Activated CD8-positive, alpha-beta memory T cell treated with anti-CD3 and anti-CD28 coated beads, Interleukin-2, amount 50 U/mL, for 48 hours (primary cell): ENCODE data around the gene DNAJC6.

Experiments
- DNase-seq: peaks from one replicate; pipeline ENCODE4 v3.0.0-alpha.2; 2020

DNAJC6 gene

DNA sequence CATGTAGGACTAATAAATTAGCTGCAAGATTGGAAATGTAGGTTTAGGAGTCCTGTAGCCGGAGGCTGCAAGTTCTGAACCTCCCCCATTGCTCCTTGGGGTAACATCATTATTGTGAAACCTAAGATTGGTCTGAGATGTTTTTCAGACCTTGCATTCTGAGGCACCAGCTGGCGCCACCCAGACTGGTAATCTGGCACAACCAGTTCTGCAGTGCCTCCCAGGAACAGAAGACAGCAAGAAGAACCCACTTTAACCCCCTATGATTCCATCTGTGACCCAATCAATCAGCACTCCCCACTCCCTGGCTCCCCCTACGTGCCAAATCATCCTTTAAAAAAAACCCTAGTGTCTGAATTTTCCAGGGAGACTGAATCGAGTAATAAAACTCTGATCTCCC is 11.6 kb upstream of the DNAJC6 start:
- DNase-seq = no peak

DNA sequence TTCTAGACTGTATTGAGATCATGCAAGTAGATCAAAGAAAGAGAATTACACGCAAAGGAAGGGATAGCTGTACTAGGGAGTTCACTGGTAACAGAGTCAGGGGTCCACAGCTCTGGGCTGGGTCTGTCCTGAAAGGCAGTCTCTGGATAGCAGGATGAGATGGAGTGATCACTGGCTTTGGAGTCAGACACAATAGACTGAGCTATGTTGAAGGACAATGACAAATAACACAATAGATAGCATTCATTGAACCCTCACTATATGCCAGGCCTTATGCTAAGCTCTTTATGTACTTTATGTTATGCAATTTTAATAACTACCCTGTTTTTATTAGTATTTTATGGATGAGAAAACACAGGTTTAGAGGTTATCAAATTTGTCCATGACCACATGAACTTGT is 10.0 kb upstream of the DNAJC6 start:
- DNase-seq = no peak

DNA sequence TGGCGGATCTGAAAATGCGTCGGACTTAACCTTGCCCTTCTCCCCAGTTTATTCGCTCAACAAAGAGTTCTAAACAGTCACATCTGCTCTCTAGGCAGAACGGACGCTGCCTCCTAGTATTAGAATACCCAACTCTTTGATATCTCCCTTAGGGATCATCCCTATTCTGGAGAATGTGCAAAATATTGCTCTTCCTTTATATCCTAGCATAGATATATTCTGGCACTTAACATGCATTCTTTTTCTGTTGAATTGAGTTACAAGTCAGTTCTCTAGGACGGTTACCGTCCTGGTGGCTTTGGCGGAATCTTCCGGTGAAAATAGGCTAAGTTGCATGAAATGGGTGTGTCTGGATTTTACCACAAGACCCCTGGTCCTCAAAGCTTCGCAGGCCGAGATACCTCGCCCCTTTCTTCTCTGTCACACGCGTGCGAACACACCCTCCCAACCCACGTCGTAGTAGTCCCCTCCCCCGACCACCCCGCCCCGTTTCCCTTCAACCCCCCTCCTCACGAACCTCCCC is 501 bp upstream of the DNAJC6 start:
- no peak for DNase-seq

DNA sequence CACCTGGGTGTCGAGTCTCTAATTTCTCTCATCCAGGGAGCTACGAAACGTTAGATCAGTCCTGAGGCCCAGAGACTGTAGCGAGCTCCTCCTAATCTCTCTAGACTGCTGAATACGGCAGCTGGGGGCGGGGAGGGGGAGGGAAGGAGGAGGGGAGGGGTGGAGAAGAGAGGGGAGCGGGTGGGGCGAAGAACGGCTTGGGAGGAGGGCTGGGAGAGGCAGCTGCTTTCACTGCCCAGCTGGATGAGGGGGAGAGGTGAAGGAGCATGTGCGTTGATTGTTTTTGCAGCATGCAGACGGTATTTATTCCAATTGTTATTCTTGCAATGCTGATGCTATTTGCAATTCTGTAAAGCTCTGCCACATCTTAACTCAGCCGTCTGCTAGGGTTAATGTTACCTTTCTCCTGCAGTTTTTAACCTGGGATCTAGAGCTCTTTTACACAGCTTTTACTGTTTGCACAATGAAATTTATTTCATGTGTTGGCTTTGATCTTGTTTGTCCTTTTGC is 790 bp downstream of the DNAJC6 start:
- DNase-seq = no peak

DNA sequence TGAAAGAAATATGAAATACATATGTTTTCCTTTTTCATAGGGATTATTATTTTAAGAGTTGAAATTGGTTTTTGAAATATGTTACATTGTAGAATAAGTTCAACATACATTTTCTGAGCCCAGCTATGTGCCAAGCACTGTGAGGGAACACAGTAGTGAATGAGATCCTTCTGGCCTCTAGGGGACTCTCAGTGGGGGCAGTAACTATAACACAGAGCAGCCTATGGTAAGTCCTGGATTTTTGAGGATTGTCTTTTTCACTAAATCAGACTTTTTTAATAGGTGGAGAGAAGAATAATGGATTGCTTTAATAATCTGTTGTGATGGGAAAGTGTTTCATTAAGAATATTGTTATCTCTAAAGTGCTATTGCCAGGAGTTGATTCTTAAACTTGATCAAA is 2.4 kb downstream of the DNAJC6 start:
- no peak for DNase-seq

DNA sequence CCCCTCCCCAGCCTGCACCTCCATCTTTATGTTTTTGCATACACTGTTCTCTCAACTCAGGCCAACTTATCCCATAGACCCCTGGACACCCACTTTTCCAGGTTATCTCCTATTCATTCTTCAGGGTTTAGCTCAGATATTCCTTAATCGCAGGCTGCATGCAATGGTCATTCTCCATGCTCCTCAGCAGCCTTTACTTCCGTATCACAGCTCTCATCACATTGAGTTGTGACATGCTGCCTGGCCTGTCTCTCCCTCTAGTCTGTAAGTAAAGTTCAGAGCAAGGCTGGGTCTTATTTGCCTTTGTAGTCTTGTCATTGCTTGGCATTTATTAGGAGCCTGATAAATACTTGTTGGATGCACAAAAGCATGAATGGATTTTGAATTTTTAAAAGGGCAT is 6.9 kb downstream of the DNAJC6 start:
- no peak for DNase-seq

DNA sequence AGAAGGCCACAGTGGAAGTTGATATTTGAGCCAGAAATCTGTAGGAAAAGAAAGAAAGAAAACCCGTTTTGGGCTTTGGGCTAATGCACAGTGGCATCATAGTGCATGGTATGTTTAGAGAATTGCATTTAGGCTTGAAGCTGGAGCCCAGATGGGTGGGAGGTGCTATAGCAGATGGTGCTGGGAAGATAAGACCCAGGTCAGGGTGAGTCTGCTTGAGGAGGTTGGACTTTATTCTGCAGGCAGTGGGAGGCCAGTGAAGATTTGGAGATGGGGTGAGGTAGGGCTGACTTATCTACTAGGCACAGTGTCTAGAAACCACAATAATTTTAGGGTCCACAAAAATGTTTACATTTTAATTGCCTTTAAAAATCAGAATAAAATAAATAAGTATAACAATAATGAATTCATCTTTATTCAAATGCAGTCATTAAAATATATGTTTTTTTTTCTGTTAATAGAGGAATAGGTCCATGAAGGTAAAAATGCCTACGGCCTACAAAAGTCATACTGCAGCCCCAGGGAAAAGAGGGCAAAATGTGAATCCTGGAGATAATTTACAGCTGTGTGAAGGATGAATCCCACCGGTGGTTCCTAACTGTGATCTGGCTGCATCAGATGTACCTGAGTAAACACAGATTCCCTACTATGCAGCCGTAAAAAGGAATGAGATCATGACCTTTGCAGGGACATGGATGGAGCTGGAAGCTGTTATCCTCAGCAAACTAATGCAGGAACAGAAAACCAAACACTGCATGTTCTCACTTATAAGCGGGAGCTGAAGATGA is 8.7 kb downstream of the DNAJC6 start:
- DNase-seq = no peak

DNA sequence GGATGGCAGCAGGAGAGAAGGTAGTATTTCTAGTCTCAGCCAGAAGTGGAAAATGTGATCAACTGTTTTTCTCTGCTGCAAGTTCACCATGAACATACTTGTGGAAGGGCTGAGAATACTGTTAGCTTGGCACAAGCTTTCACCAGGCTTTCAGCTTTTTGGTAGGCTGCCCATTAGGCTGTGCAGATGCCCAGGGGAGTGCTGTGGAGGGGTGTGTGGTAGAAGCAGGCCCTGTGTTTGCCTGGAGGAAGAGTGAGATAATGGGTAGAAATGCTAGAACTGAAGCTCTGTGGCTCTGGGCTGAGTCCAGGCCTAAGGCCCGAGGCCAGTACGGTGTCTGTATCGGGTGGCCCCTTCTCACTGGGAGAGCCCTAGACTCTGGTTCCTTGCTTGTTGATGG is 9.8 kb downstream of the DNAJC6 start:
- DNase-seq = no peak

DNA sequence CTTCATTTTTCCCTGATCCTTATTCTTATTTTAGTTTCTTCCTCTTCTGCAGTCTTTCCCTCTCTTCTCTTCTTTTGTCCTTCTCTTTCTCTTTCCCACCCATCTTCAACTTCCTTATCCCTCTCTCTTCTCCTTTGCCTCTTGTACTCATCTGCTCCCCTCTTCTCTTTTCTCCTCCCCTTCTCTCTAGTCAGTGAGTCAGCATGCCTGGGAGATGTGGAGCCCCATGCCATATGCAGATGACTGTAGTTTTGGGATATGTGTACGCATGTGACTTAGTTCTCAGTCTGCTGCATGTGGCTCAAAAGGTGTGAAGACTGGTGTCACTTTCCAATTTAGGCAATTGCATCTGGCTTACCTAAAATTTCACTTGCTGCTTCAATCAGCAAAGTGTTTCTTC is 10.4 kb downstream of the DNAJC6 start:
- no peak for DNase-seq

DNA sequence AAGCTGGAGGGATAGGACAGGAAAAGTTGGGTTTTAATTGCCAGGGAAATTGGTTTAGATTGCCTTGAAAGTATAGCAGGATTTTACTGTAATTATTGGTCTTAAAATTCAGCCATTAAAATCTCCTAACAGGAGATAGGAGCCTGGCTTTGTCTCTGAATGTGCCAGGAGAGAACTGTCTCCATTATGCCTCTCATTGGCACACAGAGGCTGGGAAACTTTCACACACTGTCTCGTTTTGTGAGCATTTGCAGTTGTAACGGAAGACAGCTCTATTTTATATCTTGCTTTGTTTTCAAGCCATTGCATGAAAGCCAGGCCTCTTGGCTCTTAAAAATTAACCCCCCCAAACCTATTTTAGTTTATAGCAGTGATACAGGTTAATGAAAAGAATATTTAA is 12.5 kb downstream of the DNAJC6 start:
- DNase-seq = no peak

DNA sequence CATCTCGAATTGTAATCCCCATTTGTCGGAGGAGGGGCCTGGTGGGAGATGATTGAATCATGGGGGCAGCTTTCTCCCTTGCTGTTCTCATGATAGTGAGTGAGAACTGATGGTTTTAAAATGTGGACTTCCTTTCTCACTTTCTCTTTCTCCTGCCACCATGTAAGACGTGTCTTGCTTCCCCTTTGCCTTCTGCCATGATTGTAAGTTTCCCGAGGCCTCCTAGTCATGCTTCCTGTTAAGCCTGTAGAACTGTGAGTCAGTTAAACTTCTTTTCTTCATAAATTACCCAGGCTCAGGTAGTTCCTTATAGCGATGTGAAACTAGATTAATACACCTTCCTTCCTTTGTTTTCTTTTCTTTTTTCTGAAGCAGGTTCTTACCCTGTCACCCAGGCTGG is 13.9 kb downstream of the DNAJC6 start:
- DNase-seq = no peak

DNA sequence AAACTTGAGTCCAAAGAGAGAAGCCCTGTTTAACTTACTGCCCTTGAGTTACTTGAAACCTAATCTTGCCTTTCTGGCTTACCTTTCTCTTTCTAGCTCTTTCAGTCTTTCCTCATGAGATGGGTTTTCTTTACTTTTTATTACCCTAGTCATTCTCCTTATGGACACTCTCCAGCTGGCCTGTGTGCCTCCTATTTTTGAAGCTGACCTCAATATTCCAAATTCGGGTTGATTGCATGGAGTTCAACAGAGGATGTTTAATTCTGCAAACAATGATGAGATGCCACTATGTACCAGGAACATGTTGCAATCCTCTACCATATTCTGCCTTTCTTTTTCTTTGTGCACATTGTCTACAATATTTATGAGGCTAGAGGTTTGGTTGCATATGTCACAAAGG is 20.7 kb downstream of the DNAJC6 start:
- no peak for DNase-seq

DNA sequence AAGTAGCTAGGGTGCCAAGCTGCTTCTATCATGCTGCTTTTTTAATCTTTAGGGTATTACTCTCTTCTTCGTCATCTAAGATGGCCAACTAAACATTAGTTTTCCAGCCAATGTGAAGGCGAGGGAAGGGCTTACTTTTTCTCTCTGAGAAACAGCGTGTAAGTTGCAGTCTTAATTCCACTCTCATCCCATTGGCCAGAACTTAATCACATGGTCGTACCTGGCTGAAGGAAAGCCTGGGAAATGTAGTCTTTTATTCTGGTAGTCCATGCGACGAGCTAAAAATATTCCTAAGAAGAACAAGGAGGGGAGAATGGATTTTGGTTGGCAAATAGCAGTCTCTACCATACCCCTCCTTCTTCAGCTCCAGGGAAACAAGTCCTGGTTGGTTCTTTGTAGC is 21.5 kb downstream of the DNAJC6 start:
- DNase-seq = no peak

DNA sequence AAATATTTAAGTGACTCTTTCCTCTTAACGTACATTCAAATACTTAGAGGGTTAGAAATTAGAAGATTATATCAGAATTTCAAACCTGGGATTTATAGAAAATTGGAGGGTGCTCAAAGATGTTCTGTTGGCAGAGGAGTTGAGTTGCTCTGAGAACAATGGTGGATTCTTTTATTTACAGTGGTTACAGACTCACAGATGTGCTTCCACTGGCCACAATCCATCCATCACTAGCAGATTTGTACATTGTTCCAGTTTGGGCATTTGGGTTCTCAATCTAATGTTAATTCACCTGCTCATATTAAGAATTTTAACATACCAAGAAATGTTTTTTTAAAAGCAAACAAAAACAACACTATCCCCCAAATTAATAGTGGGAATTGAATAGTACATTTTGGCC is 23.5 kb downstream of the DNAJC6 start:
- DNase-seq = no peak

DNA sequence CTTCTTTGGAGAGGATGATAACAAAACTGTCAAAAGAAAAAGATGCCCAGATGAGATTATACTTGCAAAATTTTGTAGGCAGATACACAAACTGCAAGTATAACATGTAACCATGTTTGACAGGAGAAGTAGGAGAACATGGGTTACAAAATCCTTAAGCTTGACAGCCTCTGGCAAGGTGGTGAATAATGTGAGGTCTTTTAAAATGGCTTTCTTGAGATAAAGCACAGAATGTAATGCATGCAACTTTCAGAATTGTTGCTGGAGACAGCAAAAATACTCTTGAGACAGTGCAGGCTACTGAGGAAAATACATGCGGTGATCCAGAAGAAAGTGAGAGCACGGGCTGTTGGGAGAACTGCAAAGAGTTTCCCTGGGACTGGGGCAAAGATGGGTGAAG is 24.7 kb downstream of the DNAJC6 start:
- no peak for DNase-seq

DNA sequence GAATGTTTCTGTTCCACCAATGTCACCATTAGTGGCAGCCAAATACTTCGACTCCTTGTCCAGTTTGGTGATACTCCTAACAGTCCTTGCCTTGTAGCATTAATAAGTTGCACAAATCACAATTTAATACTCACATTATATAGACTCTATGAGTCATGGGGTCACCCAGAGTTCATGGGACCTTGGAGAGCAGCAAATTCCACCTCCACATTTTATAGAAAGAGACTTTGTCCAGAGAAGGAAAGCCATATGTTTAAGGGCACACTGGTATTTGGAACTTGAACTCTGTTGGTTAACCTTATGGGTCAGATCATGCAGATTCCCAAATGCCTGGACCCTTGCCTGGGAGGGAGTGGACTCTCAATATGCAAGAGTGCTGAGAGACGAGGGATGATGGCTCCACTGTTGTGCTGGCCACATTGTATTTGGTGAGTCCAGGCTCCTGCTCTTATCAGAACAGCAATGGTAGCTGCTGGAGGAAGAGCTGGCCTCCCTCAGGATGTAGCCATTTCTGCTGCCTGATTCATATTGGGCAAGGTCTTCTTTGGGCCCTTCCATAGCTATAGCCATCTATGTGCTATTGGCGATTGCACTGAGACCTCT is 30.6 kb downstream of the DNAJC6 start:
- no peak for DNase-seq

DNA sequence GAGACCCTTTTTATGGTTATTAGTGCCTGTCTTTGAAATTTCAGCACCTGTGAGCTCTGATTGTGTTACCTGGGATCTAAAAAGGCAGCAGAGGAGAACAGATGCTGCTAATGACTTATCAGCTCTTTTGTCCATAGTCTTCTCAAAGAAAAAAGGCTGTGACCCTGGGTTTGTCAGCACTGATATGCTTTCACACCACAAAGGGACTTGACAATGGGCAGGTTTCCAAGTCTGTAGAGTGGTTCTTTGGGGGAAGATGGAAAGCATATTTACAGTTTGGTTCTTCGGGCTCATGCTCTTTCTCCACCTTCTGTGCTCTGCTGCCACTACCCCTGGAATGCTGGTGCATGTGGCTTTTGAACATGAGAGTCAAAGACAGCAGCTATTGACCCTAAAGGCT is 32.0 kb downstream of the DNAJC6 start:
- DNase-seq = no peak

DNA sequence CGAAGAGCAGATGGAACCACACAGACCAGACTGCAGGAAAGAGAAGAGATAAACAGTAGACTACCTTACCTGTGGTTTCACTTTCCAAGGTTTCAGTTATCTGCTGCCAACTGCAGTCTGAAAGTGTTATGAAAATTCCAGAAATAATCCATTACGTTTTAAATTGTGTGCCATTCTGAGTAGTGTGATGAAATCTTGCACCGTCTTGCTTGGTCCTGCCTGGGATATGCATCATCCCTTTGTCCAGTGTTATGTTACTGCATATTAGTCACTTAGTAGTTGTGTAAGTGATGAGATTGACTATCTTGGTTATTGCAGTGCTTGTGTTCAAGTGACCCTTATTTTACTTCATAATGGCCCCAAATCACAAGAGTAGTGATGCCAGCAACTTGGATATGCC is 33.9 kb downstream of the DNAJC6 start:
- DNase-seq = no peak

DNA sequence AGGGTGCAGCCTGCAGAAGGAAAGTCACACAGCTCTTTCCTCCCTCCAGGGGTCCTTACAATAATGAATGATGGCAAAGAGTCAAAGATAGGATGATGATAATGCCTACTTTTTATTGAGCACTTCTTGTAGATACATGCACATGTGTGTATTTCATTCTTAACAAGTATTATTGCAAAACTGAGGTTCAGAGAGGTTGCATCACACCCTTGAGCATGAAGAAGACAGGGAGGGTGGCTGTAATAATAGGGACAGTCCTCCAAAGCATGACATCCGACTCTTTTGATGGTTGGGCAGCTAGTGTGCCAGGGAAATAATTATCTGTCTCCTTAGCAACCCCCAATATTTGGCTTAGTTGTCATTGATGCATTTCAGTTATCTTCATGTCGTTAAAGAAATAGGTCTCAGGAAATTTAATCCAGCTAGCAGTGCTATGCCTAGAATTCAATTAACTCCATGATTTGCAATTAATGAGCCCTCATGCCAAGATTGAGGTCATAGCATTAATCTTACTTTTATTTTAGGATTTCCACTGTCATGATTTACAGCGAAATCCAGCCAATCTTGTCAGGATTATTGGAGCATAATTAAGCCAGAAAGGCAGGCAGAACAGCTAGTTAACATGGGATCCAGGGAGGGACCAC is 35.0 kb downstream of the DNAJC6 start:
- no peak for DNase-seq

DNA sequence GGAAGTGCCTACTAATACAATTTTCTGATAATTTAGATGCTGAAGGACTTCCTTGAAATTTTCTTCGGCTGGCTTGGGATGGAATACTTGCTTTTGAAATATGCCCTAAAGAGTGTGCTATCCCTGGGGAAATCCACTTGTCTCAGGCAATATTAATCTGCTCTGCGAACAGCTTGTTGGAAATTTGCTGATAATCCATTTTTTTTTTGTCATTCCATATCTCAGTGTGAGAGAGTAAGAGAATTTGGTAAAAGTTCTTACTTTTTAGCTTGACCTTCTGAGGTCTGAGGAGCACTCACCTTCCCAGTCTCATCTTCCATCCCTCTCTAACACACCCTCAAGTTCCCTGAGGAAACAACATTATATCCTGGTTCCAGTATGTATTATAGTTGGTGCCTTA is 36.8 kb downstream of the DNAJC6 start:
- no peak for DNase-seq

DNA sequence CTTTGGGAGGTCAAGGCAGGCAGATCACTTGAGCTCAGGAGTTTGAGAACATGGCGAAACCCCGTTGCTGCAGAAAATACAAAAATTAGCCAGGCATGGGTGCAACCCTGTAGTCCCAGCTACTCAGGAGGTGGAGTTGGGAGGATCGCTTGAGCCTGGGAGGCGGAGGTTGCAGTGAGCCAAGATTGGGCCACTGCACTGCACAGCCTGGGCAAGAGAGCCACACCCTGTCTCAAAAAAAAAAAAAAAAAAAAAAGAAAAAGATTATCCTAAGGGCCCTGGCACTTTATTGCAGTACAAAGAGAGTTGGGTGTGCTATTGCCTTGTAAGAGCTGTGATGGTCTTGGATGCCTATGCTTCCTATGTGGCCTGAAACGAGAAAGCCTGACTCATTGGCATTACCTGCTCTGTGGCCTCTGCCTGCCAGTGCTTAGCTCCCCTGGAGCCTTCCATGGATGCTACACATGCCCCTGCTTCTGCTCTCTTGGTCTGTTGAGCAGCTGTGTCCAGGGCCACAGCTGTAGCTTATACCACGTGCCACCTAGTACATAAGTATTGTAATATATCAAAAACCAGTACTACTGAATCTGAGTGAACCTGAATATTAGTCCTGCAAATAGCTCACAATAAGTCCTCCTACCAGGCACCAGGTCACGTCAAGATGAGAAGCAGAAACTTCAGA is 45.8 kb downstream of the DNAJC6 start:
- DNase-seq = no peak

DNA sequence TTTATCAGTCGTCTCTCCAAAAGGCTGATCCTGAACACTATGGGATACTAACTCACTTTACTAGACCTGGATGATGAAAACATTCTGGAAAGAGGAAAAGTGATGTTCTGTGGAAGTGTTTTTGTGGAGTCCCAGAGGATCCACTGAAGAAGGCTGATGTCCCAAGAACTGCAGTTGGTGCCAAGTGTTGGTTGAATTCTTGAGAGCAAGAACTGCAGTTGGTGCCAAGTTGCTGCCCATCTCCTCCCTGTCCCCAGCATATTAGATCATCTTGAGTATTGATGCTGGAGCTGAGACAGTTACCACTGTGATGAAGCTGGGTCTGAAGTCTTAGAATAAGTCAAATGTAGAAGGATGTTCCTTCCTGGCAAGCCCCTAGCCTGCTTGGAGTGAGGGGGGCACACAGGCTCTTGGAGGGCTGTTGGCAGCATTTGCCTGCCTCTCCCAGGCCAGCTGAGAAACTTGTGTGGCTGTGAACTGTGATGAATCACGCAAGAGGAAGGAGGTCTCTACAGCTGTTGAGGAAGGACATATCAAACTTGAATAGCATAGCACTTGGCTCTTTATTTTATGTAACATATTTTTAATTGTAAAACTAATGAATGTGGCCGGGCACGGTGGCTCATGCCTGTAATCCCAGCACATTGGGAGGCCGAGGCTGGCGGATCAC is 48.1 kb downstream of the DNAJC6 start:
- no peak for DNase-seq

DNA sequence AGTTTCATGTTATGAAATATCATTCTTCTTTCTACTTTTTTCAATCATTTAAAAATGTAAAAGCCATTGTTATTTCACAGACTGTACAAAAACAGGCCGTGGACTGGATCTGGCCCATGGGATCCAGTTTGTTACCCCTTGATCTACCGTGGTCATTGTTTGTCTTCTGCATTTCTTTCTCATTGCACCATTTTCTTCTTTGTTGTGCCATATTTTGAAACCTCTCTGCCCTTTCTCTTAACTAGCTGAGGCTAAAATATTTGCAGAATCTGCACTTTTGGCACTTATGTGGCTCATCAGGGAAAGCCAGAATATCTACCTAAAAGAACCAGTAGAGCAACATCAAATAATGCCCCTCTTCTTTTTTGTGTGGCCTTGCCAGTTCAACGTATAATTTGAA is 50.5 kb downstream of the DNAJC6 start:
- no peak for DNase-seq
